Endothelial cell of umbilical vein (primary cell): ENCODE results near the gene JMJD8. TPM values are rescaled to one million over a fixed set of nuclear protein-coding genes. Genes with fewer than 3 reads are reported as not detected.

Experiments used
- BruUV-seq: library from RNA; stranded (reverse); fragments of 400-500 nt; replicated peaks from 2 replicates; lab custom pipeline; 2021; lab: Mats Ljungman, UMichigan
- CTCF ChIA-PET: fragments of 300-600, 350-600 bp; sonication (Branson Sonifier 250); formaldehyde crosslinking; loops from one replicate; lab custom pipeline; 2021; ENCODE audit warnings: antibody characterized with exemption, inconsistent platforms; lab: Charles Lee
- POLR2A ChIA-PET: fragments of 300-600, 350-600 bp; sonication (Branson Sonifier 250); formaldehyde crosslinking; loops from one replicate; lab custom pipeline; 2021; ENCODE audit warnings: antibody characterized with exemption, inconsistent platforms; lab: Charles Lee
- DNase-seq: peaks from one replicate; pipeline ENCODE4 v3.0.0-alpha.2; 2011; ENCODE audit warnings: low read depth, low spot score
- FAIRE-seq: peaks from 2 replicates; lab custom pipeline; 2011; peaks lifted over from hg19 to GRCh38; lab: Jason Lieb, UNC
- H2AFZ ChIP-seq: 2 replicates; pipeline ENCODE4 v1.6.0; 2012; ENCODE audit warnings: low read depth, low read length, control low read depth, inconsistent platforms
- H3K27ac ChIP-seq: 2 replicates; pipeline ENCODE4 v1.5.1; 2011; ENCODE audit warnings: low read depth, mild to moderate bottlenecking, control low read depth, low read length, moderate library complexity; ENCODE audit not compliant: insufficient read depth
- H3K27me3 ChIP-seq, 2 experiments: 2 replicates each; pipeline versions ENCODE4 v1.6.0 to v1.6.1; 2011; ENCODE audit warnings: low read length in 2 of 2, mixed read lengths in 1 of 2; ENCODE audit not compliant: control insufficient read depth in 2 of 2, insufficient read depth in 2 of 2
- H3K36me3 ChIP-seq, 2 experiments: 2 replicates in 1 of 2; 3 replicates in 1 of 2; pipeline ENCODE4 v1.5.1; 2011; ENCODE audit warnings: low read length in 2 of 2, mild to moderate bottlenecking in 1 of 2, moderate library complexity in 1 of 2; ENCODE audit not compliant: control insufficient read depth in 2 of 2, insufficient read depth in 2 of 2; ENCODE audit errors: extremely low read depth in 1 of 2
- H3K4me1 ChIP-seq: 3 replicates; pipeline ENCODE4 v1.5.1; 2011; ENCODE audit warnings: mild to moderate bottlenecking, low read length; ENCODE audit not compliant: control insufficient read depth, insufficient read depth; ENCODE audit errors: extremely low read depth
- H3K4me2 ChIP-seq: 2 replicates; pipeline ENCODE4 v1.6.1; 2011; ENCODE audit warnings: low read length, control low read depth, mixed read lengths; ENCODE audit not compliant: insufficient read depth
- H3K4me3 ChIP-seq, 3 experiments: fragments of 200-600 bp in 1 of 3; sonication (generic), shearing (Covaris generic) in 1 of 3; replicated peaks in 1 of 3; 2 replicates each; pipeline ENCODE4 v1.5.1; 2011 to 2016; ENCODE audit warnings: control low read depth in 3 of 3, low read length in 3 of 3, mild to moderate bottlenecking in 2 of 3, inconsistent platforms in 1 of 3, low read depth in 1 of 3, moderate library complexity in 1 of 3; ENCODE audit not compliant: insufficient read depth in 1 of 3
- H3K79me2 ChIP-seq: 2 replicates; pipeline ENCODE4 v1.6.0; 2012; ENCODE audit warnings: low read length, inconsistent platforms; ENCODE audit not compliant: control insufficient read depth, insufficient read depth
- H3K9ac ChIP-seq: replicated peaks from 2 replicates; pipeline ENCODE3; 2011; ENCODE audit warnings: low read length, control low read depth; ENCODE audit not compliant: insufficient read depth; ENCODE audit errors: extremely low read depth
- H3K9me1 ChIP-seq: replicated peaks from 3 replicates; pipeline ENCODE4 v1.6.0; 2011; ENCODE audit warnings: mild to moderate bottlenecking, low read length; ENCODE audit not compliant: control insufficient read depth, insufficient read depth; ENCODE audit errors: extremely low read depth
- H3K9me3 ChIP-seq: replicated peaks from 2 replicates; pipeline ENCODE4 v1.5.1; 2012; ENCODE audit warnings: low read length, inconsistent platforms; ENCODE audit not compliant: control insufficient read depth, insufficient read depth
- H4K20me1 ChIP-seq: replicated peaks from 2 replicates; pipeline ENCODE3; 2011; ENCODE audit warnings: mild to moderate bottlenecking, low read length; ENCODE audit not compliant: control insufficient read depth, insufficient read depth; ENCODE audit errors: extremely low read depth
- EZH2 ChIP-seq: IDR thresholded peaks from 2 replicates; pipeline ENCODE4 v1.6.1; 2012; ENCODE audit warnings: borderline replicate concordance, low read depth, mild to moderate bottlenecking, moderate library complexity, low read length, inconsistent platforms; ENCODE audit not compliant: severe bottlenecking
- FOS ChIP-seq: IDR thresholded peaks from 2 replicates; pipeline ENCODE4 v1.6.1; 2011; ENCODE audit warnings: mild to moderate bottlenecking, low read length, moderate library complexity, borderline replicate concordance; ENCODE audit not compliant: insufficient read depth
- GATA2 ChIP-seq: IDR thresholded peaks from 2 replicates; pipeline ENCODE4 v1.7.0; 2011; ENCODE audit warnings: low read depth, mild to moderate bottlenecking, moderate library complexity, mixed read lengths, low read length; ENCODE audit not compliant: insufficient read length, insufficient read depth
- JUN ChIP-seq: IDR thresholded peaks from 2 replicates; pipeline ENCODE4 v1.6.1; 2011; ENCODE audit warnings: borderline replicate concordance, low read depth; ENCODE audit not compliant: insufficient read length, insufficient read depth
- MYC ChIP-seq: IDR thresholded peaks from one replicate; pipeline ENCODE4 v1.6.1; 2011; ENCODE audit warnings: mild to moderate bottlenecking, low read depth, low read length
- POLR2A ChIP-seq: IDR thresholded peaks from 2 replicates; pipeline ENCODE4 v1.6.1; 2012; ENCODE audit warnings: low read depth, mild to moderate bottlenecking, control low read depth, low read length
- POLR2AphosphoS5 ChIP-seq: IDR thresholded peaks from 2 replicates; pipeline ENCODE4 v1.6.1; 2012; ENCODE audit warnings: low read depth, mild to moderate bottlenecking, control low read depth, low read length, moderate library complexity; ENCODE audit not compliant: insufficient read depth
- dilution Hi-C: fragments of 300-500 bp; cut with MboI; formaldehyde crosslinking; loops from one replicate; pipeline ENCODE4 v1.15.0; 2019; ENCODE audit warnings: low sequenced_read_pairs; ENCODE audit not compliant: extremely low pct_ligation_motif_present
- intact Hi-C: fragments of 100-400 bp; cut with micrococcal nuclease; formaldehyde crosslinking; loops from one replicate; pipeline ENCODE4 v1.10.0; 2022
- polyA plus RNA-seq, 4 experiments: library from polyadenylated mRNA; depleted of rRNA in 3 of 4; stranded (reverse) in 3 of 4; unstranded in 1 of 4; fragments of >200 nt; gene quantifications; 2 replicates each; pipeline versions ENCODE4 v1.2.1 to v1.2.3, GENCODE V29; 2011 to 2012; ENCODE audit warnings: missing spikeins in 1 of 4
- total RNA-seq: library from RNA; stranded (reverse); gene quantifications from 2 replicates; pipeline ENCODE4 v1.2.3, GENCODE V29; 2021
- TF ChIP-seq, protein P1 (sequence below): IDR thresholded peaks from 2 replicates; pipeline ENCODE4 v1.6.1; 2011; ENCODE audit not compliant: insufficient read depth, insufficient read length
- TF ChIP-seq, protein P2 (sequence below), 2 donors: IDR thresholded peaks; 1 replicate in 1 of 2; 2 replicates in 1 of 2; pipeline ENCODE4 v1.5.1; 2011; ENCODE audit warnings: low read length in 2 of 2, mild to moderate bottlenecking in 2 of 2, moderate library complexity in 2 of 2, control low read depth in 1 of 2, inconsistent platforms in 1 of 2, low read depth in 1 of 2; ENCODE audit not compliant: insufficient read depth in 1 of 2; ENCODE audit errors: extremely low read depth in 1 of 2

JMJD8 gene
- total and polyA plus RNA-seq, 2 donors (not counting 3 experiments of a cell fraction or from before 2014, with no cell fraction given) = 55.1 to 102 TPM

DNA sequence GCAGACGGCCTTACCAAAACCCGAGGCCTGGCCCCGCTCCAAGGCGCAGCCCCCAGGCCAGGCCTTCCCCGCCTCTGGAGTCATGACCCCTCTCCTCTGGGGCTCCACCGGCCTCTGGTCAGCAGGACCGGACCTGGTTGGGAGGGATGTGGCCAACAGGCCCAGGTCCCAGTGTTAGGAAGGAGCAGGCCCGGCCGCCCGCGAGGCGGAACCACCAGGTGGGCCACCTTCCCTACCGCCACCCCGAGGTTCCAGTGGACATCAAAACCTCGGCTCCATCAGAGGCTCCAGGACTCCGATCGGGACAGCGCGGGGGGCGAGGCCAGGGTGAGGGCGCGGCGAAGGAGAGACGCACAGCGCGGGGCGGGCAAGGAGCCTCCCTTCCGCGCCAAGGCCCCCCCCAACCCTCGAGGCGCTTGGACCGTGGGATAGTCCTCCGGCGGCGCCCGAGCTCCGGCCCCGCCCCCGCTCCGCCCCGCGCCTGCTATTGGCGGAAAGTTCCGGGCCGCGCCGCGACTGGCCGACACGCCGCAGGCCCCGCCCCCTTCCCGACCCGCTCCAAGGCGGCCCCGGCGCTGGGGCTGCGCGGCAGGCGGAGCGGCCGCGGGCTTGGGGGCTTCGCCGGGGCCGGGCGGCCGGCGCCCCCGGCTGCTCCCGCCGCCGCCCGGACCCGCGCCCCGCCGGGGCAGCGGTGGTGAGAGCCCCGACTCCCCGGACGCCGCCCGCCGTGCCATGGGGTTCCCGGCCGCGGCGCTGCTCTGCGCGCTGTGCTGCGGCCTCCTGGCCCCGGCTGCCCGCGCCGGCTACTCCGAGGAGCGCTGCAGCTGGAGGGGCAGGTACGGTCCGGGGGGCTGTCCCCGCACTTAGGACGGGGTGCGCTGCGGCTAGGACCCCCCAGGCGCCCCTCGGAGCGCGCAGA lies 30.7 kb upstream of the JMJD8 start, which contains the start of gene METRN:
METRN (plus strand) TSS at position 561 of the 919 bp plus-strand sequence; CDS start at position 733, 172 bp downstream.
- ChIA-PET CTCF (interaction anchor here (0.6 to 3.0 kb wide), 9 partner anchors 8 to 342 kb away, joined by 3 to 67 read pairs (median 5); partner anchors contain the start of genes CCDC78, CHTF18, CIAO3 and HAGHL), POLR2A (no interaction called here)
- no TSS peak for BruUV-seq
- TF ChIP-seq POLR2A (no peak), POLR2AphosphoS5 (peak; percentile 26), MYC (no peak)
- H3K4me3 ChIP-seq = peak within 1 kb of the TSS; percentile 42 to 58 (median 51)
- H2AFZ ChIP-seq = peak within 1 kb of the TSS; percentile 60
- H3K9me1 ChIP-seq = no peaks in the 10 kb centered on the region
- H3K9ac ChIP-seq = no peak within 1 kb of the TSS
- H3K79me2 ChIP-seq = no peaks in the 10 kb centered on the region
- no peaks in the 10 kb centered on the region for H3K27me3 ChIP-seq
- no peak within 1 kb of the TSS for H3K27ac ChIP-seq
- H3K9me3 ChIP-seq = no peaks in the 10 kb centered on the region
- intact Hi-C loops (loop anchor here (2.0 kb wide), 1 partner anchor 14 kb away; no protein-coding TSS in a partner anchor), dilution Hi-C loops (no loop called here)
- H3K4me1 ChIP-seq = peaks cover 10% of the 10 kb centered on the region
- FAIRE-seq (peak; percentile 84), DNase-seq (peak; percentile 78)
- H3K4me2 ChIP-seq = peak within 1 kb of the TSS; percentile 75
- no peaks in the 10 kb centered on the region for H3K36me3 ChIP-seq
- no peaks in the 10 kb centered on the region for H4K20me1 ChIP-seq

DNA sequence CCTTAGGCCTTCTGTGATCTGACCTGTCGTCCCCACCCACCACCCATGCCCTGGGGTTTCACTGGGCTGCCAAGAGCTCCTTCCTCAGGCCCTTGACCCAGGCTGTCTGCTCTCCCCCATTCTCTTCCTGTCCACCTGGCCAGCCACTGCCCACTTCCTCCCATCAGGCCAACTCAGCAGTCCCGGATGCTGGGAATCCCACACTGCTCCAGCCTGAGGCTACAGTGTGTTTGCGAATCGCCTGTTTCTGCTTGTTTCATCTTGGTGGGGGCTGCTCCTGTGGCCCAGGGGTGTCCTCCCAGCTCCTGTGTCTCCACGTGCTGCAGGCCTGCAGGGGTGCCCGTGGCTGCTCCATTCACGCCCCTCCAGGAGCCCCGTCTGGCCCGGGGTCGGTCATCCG lies 29.9 kb upstream of the JMJD8 start:
- no peak for TF ChIP-seq EZH2
- TF ChIP-seq MYC = no peak
- TF ChIP-seq, protein P1, sequence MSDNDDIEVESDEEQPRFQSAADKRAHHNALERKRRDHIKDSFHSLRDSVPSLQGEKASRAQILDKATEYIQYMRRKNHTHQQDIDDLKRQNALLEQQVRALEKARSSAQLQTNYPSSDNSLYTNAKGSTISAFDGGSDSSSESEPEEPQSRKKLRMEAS = no peak
- TF ChIP-seq FOS = no peak
- TF ChIP-seq, protein P2, sequence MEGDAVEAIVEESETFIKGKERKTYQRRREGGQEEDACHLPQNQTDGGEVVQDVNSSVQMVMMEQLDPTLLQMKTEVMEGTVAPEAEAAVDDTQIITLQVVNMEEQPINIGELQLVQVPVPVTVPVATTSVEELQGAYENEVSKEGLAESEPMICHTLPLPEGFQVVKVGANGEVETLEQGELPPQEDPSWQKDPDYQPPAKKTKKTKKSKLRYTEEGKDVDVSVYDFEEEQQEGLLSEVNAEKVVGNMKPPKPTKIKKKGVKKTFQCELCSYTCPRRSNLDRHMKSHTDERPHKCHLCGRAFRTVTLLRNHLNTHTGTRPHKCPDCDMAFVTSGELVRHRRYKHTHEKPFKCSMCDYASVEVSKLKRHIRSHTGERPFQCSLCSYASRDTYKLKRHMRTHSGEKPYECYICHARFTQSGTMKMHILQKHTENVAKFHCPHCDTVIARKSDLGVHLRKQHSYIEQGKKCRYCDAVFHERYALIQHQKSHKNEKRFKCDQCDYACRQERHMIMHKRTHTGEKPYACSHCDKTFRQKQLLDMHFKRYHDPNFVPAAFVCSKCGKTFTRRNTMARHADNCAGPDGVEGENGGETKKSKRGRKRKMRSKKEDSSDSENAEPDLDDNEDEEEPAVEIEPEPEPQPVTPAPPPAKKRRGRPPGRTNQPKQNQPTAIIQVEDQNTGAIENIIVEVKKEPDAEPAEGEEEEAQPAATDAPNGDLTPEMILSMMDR (IDR thresholded peaks at IDR 0.05; ENCODE audit: extremely low read depth in 1 of 2, insufficient read depth in 1 of 2, low read depth in 1 of 2, low read length in 2 of 2) = no peak
- no peak for TF ChIP-seq POLR2A
- TF ChIP-seq POLR2AphosphoS5 = no peak
- no peak for TF ChIP-seq JUN
- TF ChIP-seq GATA2 = no peak
- DNase-seq = no peak
- Histone ChIP-seq H4K20me1 (no peaks in the 10 kb centered on the region), H3K36me3 (no peaks in the 10 kb centered on the region), H3K9me1 (no peaks in the 10 kb centered on the region), H3K27ac (no peak overlapping the region), H3K4me3 (no peak overlapping the region), H3K27me3 (no peaks in the 10 kb centered on the region), H2AFZ (no peak overlapping the region), H3K4me2 (no peak overlapping the region), H3K9me3 (no peaks in the 10 kb centered on the region), H3K4me1 (peaks cover 10% of the 10 kb centered on the region), H3K79me2 (no peaks in the 10 kb centered on the region), H3K9ac (no peak overlapping the region)
- intact Hi-C loops (loop anchor here (2.0 kb wide), 1 partner anchor 15 kb away; no protein-coding TSS in a partner anchor), dilution Hi-C loops (no loop called here)
- no TSS peak for BruUV-seq
- no peak for FAIRE-seq
- CTCF ChIA-PET = interaction anchor here (3.0 kb wide), 1 partner anchor 71 kb away, joined by 67 read pairs; no protein-coding TSS in a partner anchor
- POLR2A ChIA-PET = no interaction called here
